Measurements from ENCODE around the gene ALDH1L2. TPM values are rescaled to one million over a fixed set of nuclear protein-coding genes. Genes with fewer than 3 reads are reported as not detected.

Gene ALDH1L2
- total and polyA plus RNA-seq, 12 donors, result 1.1 to 3.7 (median 1.5) TPM

DNA sequence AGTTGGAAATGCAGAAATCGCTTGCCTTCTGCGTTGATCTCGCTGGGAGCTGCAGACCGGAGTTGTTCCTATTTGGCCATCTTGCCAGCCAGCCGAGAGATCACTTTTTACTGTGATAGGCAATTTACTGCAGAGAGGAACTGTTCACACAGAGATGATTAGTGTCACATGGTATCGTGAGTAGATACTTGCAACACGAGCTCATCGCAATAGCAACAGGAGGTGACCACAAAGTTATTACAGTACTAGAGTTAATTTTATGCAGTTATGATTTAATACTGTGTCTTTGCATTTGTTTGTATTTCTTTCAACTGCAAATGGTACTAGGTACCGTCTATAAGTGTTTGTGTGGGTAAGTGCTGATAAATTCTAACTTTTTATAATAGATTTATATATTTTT lies 70.4 kb downstream of the ALDH1L2 start:
- no peak for DNase-seq
- no peak overlapping the region for H3K27ac ChIP-seq
- ATAC-seq, result no peak
- intact Hi-C loops (cut with DNase I), result no loop called here
- peaks cover 0 to 27% (median 0%) of the 10 kb centered on the region in 11 donors for H3K9me3 ChIP-seq
- no peaks in the 10 kb centered on the region for H3K4me1 ChIP-seq
- no peak overlapping the region for H3K4me3 ChIP-seq
- H3K27me3 ChIP-seq, result no peaks in the 10 kb centered on the region
- peaks cover 0 to 85% (median 7%) of the 10 kb centered on the region in 9 donors for H3K36me3 ChIP-seq
- TF ChIP-seq, protein P1, sequence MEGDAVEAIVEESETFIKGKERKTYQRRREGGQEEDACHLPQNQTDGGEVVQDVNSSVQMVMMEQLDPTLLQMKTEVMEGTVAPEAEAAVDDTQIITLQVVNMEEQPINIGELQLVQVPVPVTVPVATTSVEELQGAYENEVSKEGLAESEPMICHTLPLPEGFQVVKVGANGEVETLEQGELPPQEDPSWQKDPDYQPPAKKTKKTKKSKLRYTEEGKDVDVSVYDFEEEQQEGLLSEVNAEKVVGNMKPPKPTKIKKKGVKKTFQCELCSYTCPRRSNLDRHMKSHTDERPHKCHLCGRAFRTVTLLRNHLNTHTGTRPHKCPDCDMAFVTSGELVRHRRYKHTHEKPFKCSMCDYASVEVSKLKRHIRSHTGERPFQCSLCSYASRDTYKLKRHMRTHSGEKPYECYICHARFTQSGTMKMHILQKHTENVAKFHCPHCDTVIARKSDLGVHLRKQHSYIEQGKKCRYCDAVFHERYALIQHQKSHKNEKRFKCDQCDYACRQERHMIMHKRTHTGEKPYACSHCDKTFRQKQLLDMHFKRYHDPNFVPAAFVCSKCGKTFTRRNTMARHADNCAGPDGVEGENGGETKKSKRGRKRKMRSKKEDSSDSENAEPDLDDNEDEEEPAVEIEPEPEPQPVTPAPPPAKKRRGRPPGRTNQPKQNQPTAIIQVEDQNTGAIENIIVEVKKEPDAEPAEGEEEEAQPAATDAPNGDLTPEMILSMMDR (IDR thresholded peaks at IDR 0.05), result no peak
- WGBS, 2 donors, result 92 to 95% methylated on average over 9 of the region's 9 CpGs

DNA sequence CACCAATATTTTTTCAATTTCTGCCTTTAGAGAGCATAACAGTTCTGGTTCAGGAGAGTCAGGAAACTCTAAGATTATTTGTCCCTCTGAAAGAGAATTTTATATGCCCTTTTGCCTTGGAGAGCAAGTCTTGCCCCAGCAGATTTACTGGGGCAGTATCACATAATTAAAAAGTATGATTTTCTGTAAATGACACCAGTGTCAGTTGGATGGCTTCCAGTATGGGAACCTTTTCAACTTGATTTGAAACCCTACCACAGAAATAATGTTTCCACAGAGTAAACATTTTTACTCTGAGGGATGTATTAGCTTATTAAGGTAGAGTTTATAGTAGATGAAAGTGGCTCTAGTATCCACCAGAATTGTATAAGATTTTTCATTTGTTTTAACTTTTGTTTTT lies 82.8 kb downstream of the ALDH1L2 start:
- ATAC-seq, result no peak
- intact Hi-C loops (cut with DNase I), result no loop called here
- no peak for DNase-seq
- peaks cover 0 to 99% (median 11%) of the 10 kb centered on the region in 9 donors for H3K36me3 ChIP-seq
- TF ChIP-seq, protein P1 (IDR thresholded peaks at IDR 0.05), result no peak
- no peaks in the 10 kb centered on the region for H3K9me3 ChIP-seq
- H3K27ac ChIP-seq, result no peak overlapping the region
- H3K27me3 ChIP-seq, result no peaks in the 10 kb centered on the region
- no peak overlapping the region for H3K4me3 ChIP-seq
- peaks cover 0 to 7% (median 0%) of the 10 kb centered on the region in 9 donors for H3K4me1 ChIP-seq

DNA sequence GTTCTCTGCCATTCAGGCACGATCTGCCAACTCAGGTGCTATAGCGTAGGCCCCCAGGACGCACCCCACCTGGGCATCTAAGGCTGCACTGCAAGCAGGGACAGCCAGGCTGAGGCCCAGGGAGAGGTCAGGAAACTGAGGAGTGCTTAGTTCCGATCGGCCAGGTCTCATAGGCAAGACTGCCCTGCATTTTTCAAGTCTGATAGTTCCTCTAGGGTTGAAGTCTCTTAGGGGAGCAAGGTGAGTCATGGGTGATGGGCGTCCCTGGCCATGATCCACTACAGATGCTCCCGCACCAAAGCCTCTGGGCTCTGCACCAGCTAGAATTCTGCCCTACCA lies 84.9 kb downstream of the ALDH1L2 start:
- DNase-seq (no peak), ATAC-seq (no peak)
- intact Hi-C loops (cut with DNase I), result no loop called here
- H3K36me3 ChIP-seq, result peaks cover 0 to 99% (median 19%) of the 10 kb centered on the region in 9 donors
- H3K4me3 ChIP-seq, result no peak overlapping the region
- H3K9me3 ChIP-seq, result no peaks in the 10 kb centered on the region
- TF ChIP-seq, protein P1 (IDR thresholded peaks at IDR 0.05), result no peak
- no peak overlapping the region for H3K27ac ChIP-seq
- WGBS, 2 donors, result 79 to 84% methylated on average over 7 of the region's 7 CpGs
- H3K27me3 ChIP-seq, result no peaks in the 10 kb centered on the region
- H3K4me1 ChIP-seq, result peaks cover 0 to 14% (median 0%) of the 10 kb centered on the region in 9 donors

DNA sequence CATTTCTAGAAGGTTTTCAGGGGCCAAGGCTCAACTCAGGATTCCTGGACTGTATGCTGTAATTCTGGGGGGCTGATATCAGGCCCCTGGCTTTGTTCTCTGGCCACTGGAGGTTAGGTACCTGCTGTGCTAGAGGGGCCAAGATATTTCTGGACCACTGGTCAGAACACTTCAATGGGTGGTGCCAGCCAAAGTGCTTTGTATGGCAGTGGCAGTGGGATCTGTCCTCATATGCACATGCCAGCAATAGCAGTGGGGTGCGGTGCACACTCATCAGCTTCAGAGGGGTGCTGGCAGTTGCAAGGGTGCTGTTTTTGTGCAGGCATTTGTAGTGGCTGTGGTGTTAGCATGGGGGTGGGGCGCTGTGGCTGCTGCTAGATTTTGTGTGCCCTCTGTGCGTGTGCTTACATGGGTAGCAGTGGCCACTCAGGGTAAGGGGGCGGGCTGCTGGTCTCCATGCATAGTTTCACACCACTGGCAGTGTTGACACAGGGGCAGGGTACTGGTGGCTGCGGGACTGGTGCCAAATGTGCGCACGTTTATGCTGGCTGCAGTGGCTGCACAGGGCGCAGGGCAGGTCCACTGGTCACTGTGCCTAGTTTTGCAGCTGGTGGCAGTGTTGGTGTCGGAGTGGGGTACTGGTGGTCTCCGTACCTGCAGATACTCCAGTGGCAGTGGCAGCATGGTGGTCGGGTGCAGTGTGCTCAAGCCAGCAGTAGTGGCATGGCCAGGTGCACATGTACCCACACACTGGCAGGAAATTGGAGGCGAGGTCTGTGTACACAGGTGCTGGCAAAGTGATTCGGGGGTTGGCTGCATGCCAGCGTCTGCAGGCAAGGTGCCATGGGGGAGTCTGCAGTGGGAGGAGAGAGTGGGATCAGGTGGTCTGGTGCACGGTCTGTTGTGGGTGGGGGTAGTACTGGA lies 85.6 kb downstream of the ALDH1L2 start:
- ATAC-seq (peak in 6 of 8 donors; percentile 17 to 71 (median 40)), DNase-seq (no peak)
- peaks cover 0 to 17% (median 0%) of the 10 kb centered on the region in 9 donors for H3K4me1 ChIP-seq
- no peaks in the 10 kb centered on the region for H3K9me3 ChIP-seq
- TF ChIP-seq, protein P1 (IDR thresholded peaks at IDR 0.05), result no peak
- H3K27ac ChIP-seq, result no peak overlapping the region
- intact Hi-C loops (cut with DNase I), result no loop called here
- H3K4me3 ChIP-seq, result no peak overlapping the region
- H3K36me3 ChIP-seq, result peaks cover 0 to 99% (median 19%) of the 10 kb centered on the region in 9 donors
- WGBS, 2 donors, result 79 to 81% methylated on average over 15 of the region's 15 CpGs
- no peaks in the 10 kb centered on the region for H3K27me3 ChIP-seq

Measured in heart right ventricle (tissue), 16 donors.